Measurements from ENCODE around the gene KLF11. TPM values are rescaled to one million over a fixed set of nuclear protein-coding genes. Genes with fewer than 3 reads are reported as not detected.
A peak's percentile ranks its signal among the peaks of the same experiment; 100 is the strongest.

The KLF11 gene
- total and polyA plus RNA-seq, 9 of the 15 experiments (the other 6 are each of a cell fraction or from before 2014, with no cell fraction given) = 2.1 to 13.4 (median 6.5) TPM

DNA sequence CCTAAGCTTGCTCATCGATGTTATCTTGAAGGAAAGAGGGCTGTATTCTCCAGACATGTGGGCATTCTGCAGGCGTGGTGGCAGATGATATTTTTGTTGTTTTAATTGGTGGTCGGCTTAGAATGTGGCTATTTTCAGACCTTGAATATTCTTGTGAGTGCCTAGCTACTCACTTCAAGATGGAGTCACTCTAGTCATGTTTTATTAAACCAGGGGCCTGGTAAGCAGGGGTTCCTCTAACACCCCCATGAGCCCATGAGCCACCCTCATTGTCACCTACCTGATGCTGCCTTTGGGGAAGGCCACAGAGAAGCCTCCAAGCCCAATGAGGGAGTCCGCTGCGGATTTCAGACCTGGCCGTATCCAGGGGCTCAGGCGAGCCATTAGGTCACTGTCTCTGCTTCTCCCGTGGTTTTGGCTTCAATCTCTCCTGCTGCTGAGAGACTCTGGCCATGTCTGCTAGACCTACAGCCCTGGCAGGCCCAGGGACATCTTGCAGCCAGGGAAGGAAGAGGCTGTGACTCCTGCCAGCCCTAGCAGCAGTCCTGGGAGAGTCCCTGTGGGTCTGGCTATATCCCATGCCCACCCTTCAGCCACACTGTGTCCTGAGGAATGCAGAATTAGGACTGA, 16.3 kb upstream of the KLF11 start:
- Histone ChIP-seq H3K79me2 (ENCODE audit: control insufficient read depth, insufficient read depth, low read length) (peaks cover 28% of the 10 kb centered on the region), H3K27ac (ENCODE audit: extremely low read depth, low read depth, low read length) (no peak overlapping the region), H3K4me3 (no peak overlapping the region), H3K9ac (ENCODE audit: insufficient read depth in 1 of 2, low read depth in 2 of 2, low read length in 2 of 2) (peak overlapping the region in 1 of 2 experiments; percentile 6; a peak in 1 of 4 replicates), H4K20me1 (replicated peaks; ENCODE audit: control insufficient read depth, insufficient read depth, low read length) (no peaks in the 10 kb centered on the region), H3K9me3 (replicated peaks; ENCODE audit: control insufficient read depth, insufficient read depth, low read depth, low read length) (no peaks in the 10 kb centered on the region), H3K27me3 (ENCODE audit: control insufficient read depth in 2 of 2, insufficient read depth in 2 of 2, low read length in 2 of 2) (no peaks in the 10 kb centered on the region; a peak in 1 of 5 replicates), H2AFZ (ENCODE audit: low read depth, low read length) (no peak overlapping the region), H3K9me1 (ENCODE audit: control insufficient read depth, insufficient read depth, low read length) (no peaks in the 10 kb centered on the region), H3K4me2 (ENCODE audit: insufficient read depth, low read length) (no peak overlapping the region), H3K36me3 (ENCODE audit: control insufficient read depth, insufficient read depth, low read length) (no peaks in the 10 kb centered on the region), H3K4me1 (replicated peaks in 1 of 2; ENCODE audit: control insufficient read depth in 2 of 2, insufficient read depth in 2 of 2, low read length in 2 of 2) (peaks cover 24 to 49% of the 10 kb centered on the region in 2 experiments)
- ATAC-seq = no peak
- BruUV-seq (replicated peaks) = no TSS peak
- ChIA-PET POLR2A (interaction anchor here (1.4 to 1.5 kb wide), 2 partner anchors 10 to 43 kb away, joined by 4 to 10 read pairs; no protein-coding TSS in a partner anchor), CTCF (ENCODE audit: low intra/inter-chr PET ratio) (no interaction called here)
- in situ Hi-C loops (cut with MboI) = no loop called here
- WGBS (ENCODE audit: insufficient coverage, low coverage, missing lambda C conversion rate) = 81% methylated on average over 6 of the region's 8 CpGs
- DNase-seq (ENCODE audit: extremely low read depth in 1 of 4, low spot score in 3 of 4) = no peak
- intact Hi-C loops (cut with micrococcal nuclease) = no loop called here
- no peak for FAIRE-seq
- TF ChIP-seq NR2C1 (IDR thresholded peaks at IDR 0.05) (no peak), NR2C1 (tag; IDR thresholded peaks at IDR 0.05) (0 out of 2 replicates have a peak, but pooled peaks have one; percentile 29), RFX5 (IDR thresholded peaks at IDR 0.05; ENCODE audit: low read depth, low read length) (no peak), SMAD4 (CRISPR knock-in tag; conservative IDR thresholded peaks at IDR 0.05) (0 out of 2 replicates have a peak, but pooled peaks have one; percentile 23), ID3 (CRISPR knock-in tag; IDR thresholded peaks at IDR 0.05) (no peak), ID3 (tag; IDR thresholded peaks at IDR 0.05) (peak; percentile 65; the same call in 1 of the 2 replicates), PTRF (tag; IDR thresholded peaks at IDR 0.05) (0 out of 2 replicates have a peak, but pooled peaks have one; percentile 33), ZNF311 (CRISPR knock-in tag; IDR thresholded peaks at IDR 0.05) (peak; percentile 81), ZNF175 (CRISPR knock-in tag; IDR thresholded peaks at IDR 0.05; ENCODE audit: low read depth) (no peak), THAP7 (CRISPR knock-in tag; IDR thresholded peaks at IDR 0.05) (no peak), HDAC8 (tag; IDR thresholded peaks at IDR 0.05) (0 out of 2 replicates have a peak, but pooled peaks have one; percentile 32), TCFL5 (CRISPR knock-in tag; conservative IDR thresholded peaks at IDR 0.05) (no peak), ZNF740 (CRISPR knock-in tag; IDR thresholded peaks at IDR 0.05) (no peak), ZNF740 (tag; IDR thresholded peaks at IDR 0.05) (peak in 1 of 2 experiments; percentile 72; a peak in 2 of 4 replicates), RAD21 (CRISPR knock-in tag; conservative IDR thresholded peaks at IDR 0.05 in 1 of 2, IDR thresholded peaks at IDR 0.05 in 1 of 2) (no peak)
- TF ChIP-seq, protein P1, sequence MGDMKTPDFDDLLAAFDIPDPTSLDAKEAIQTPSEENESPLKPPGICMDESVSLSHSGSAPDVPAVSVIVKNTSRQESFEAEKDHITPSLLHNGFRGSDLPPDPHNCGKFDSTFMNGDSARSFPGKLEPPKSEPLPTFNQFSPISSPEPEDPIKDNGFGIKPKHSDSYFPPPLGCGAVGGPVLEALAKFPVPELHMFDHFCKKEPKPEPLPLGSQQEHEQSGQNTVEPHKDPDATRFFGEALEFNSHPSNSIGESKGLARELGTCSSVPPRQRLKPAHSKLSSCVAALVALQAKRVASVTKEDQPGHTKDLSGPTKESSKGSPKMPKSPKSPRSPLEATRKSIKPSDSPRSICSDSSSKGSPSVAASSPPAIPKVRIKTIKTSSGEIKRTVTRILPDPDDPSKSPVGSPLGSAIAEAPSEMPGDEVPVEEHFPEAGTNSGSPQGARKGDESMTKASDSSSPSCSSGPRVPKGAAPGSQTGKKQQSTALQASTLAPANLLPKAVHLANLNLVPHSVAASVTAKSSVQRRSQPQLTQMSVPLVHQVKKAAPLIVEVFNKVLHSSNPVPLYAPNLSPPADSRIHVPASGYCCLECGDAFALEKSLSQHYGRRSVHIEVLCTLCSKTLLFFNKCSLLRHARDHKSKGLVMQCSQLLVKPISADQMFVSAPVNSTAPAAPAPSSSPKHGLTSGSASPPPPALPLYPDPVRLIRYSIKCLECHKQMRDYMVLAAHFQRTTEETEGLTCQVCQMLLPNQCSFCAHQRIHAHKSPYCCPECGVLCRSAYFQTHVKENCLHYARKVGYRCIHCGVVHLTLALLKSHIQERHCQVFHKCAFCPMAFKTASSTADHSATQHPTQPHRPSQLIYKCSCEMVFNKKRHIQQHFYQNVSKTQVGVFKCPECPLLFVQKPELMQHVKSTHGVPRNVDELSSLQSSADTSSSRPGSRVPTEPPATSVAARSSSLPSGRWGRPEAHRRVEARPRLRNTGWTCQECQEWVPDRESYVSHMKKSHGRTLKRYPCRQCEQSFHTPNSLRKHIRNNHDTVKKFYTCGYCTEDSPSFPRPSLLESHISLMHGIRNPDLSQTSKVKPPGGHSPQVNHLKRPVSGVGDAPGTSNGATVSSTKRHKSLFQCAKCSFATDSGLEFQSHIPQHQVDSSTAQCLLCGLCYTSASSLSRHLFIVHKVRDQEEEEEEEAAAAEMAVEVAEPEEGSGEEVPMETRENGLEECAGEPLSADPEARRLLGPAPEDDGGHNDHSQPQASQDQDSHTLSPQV (IDR thresholded peaks at IDR 0.05) = peak; percentile 90
